H9 (cell line): ENCODE measurements around the gene APAF1. TPM values are rescaled to one million over a fixed set of nuclear protein-coding genes. Genes with fewer than 3 reads are reported as not detected.

Experiments
- DNase-seq: peaks from one replicate; pipeline ENCODE4 v3.0.0-alpha.2; 2017
- H2AFZ ChIP-seq: one replicate; pipeline ENCODE4 v1.6.1; 2013; ENCODE audit warnings: mild to moderate bottlenecking, low read length, control low read depth, moderate library complexity
- H2AK5ac ChIP-seq: 2 replicates; pipeline ENCODE4 v1.6.1; 2013; ENCODE audit warnings: low read length, control low read depth, mixed read lengths; ENCODE audit not compliant: insufficient read length
- H2BK120ac ChIP-seq: one replicate; pipeline ENCODE4 v1.6.1; 2013; ENCODE audit warnings: low read depth, mild to moderate bottlenecking, low read length, control low read depth, inconsistent platforms; ENCODE audit not compliant: poor library complexity, severe bottlenecking
- H2BK12ac ChIP-seq: 2 replicates; pipeline ENCODE4 v1.6.1; 2013; ENCODE audit warnings: low read length, control low read depth, mixed read lengths, low read depth; ENCODE audit not compliant: insufficient read length
- H2BK15ac ChIP-seq: 2 replicates; pipeline ENCODE4 v1.6.1; 2013; ENCODE audit warnings: low read depth, low read length, control low read depth
- H2BK20ac ChIP-seq: one replicate; pipeline ENCODE4 v1.6.1; 2013; ENCODE audit warnings: low read depth, mild to moderate bottlenecking, low read length, control low read depth, inconsistent platforms; ENCODE audit not compliant: poor library complexity, severe bottlenecking
- H2BK5ac ChIP-seq: 2 replicates; pipeline ENCODE4 v1.6.1; 2013; ENCODE audit warnings: low read length, control low read depth, mixed read lengths; ENCODE audit not compliant: insufficient read length
- H3K14ac ChIP-seq: 2 replicates; pipeline ENCODE4 v1.6.1; 2013; ENCODE audit warnings: low read length, control low read depth; ENCODE audit not compliant: insufficient read depth
- H3K18ac ChIP-seq: 2 replicates; pipeline ENCODE4 v1.6.1; 2013; ENCODE audit warnings: low read depth, mild to moderate bottlenecking, mixed read lengths, low read length, control low read depth; ENCODE audit not compliant: insufficient read length
- H3K23ac ChIP-seq: 2 replicates; pipeline ENCODE4 v1.6.1; 2013; ENCODE audit warnings: low read length, control low read depth, mixed read lengths, low read depth; ENCODE audit not compliant: insufficient read length
- H3K23me2 ChIP-seq: 2 replicates; pipeline ENCODE4 v1.6.1; 2013; ENCODE audit warnings: low read depth, mild to moderate bottlenecking, mixed read lengths, low read length, control low read depth; ENCODE audit not compliant: insufficient read length, poor library complexity, severe bottlenecking
- H3K27ac ChIP-seq: 2 replicates; pipeline ENCODE4 v1.5.1; 2013; ENCODE audit warnings: low read length, control low read depth, mixed read lengths, low read depth; ENCODE audit not compliant: insufficient read length
- H3K27me3 ChIP-seq: 2 replicates; pipeline ENCODE4 v1.6.1; 2013; ENCODE audit warnings: low read length, control low read depth, inconsistent platforms; ENCODE audit not compliant: insufficient read depth
- H3K4ac ChIP-seq: 2 replicates; pipeline ENCODE4 v1.6.1; 2013; ENCODE audit warnings: low read depth, mild to moderate bottlenecking, control low read depth, inconsistent platforms, low read length, moderate library complexity
- H3K4me1 ChIP-seq: 2 replicates; pipeline ENCODE4 v1.6.1; 2013; ENCODE audit warnings: low read length, control low read depth, inconsistent platforms; ENCODE audit not compliant: insufficient read depth
- H3K4me2 ChIP-seq: 2 replicates; pipeline ENCODE4 v1.6.1; 2013; ENCODE audit warnings: low read length, control low read depth, mixed read lengths; ENCODE audit not compliant: insufficient read length, insufficient read depth
- H3K56ac ChIP-seq: 2 replicates; pipeline ENCODE4 v1.6.1; 2013; ENCODE audit warnings: low read depth, mild to moderate bottlenecking, mixed read lengths, low read length, control low read depth; ENCODE audit not compliant: insufficient read length
- H3K79me1 ChIP-seq: 2 replicates; pipeline ENCODE4 v1.6.1; 2013; ENCODE audit warnings: low read depth, mild to moderate bottlenecking, moderate library complexity, low read length, control low read depth, inconsistent platforms; ENCODE audit not compliant: insufficient read depth, poor library complexity, severe bottlenecking
- H3K79me2 ChIP-seq: 2 replicates; pipeline ENCODE4 v1.6.1; 2013; ENCODE audit warnings: low read length, control low read depth, inconsistent platforms; ENCODE audit not compliant: insufficient read depth
- H3K9ac ChIP-seq: 2 replicates; pipeline ENCODE4 v1.6.1; 2013; ENCODE audit warnings: low read length, control low read depth, mixed read lengths; ENCODE audit not compliant: insufficient read length; ENCODE audit errors: extremely low read depth
- H3K9me3 ChIP-seq: one replicate; pipeline ENCODE4 v1.6.1; 2013; ENCODE audit warnings: low read depth, low read length, inconsistent platforms; ENCODE audit not compliant: control insufficient read depth
- H3T11ph ChIP-seq: one replicate; pipeline ENCODE4 v1.6.1; 2013; ENCODE audit warnings: mild to moderate bottlenecking, low read length, control low read depth, inconsistent platforms
- H4K20me1 ChIP-seq: one replicate; pipeline ENCODE4 v1.6.1; 2013; ENCODE audit not compliant: control insufficient read depth, insufficient read length, insufficient read depth
- H4K5ac ChIP-seq: 2 replicates; pipeline ENCODE4 v1.6.1; 2013; ENCODE audit warnings: low read depth, mild to moderate bottlenecking, mixed read lengths, low read length, control low read depth; ENCODE audit not compliant: insufficient read length
- H4K8ac ChIP-seq: replicated peaks from 2 replicates; pipeline ENCODE4 v1.6.1; 2013; ENCODE audit warnings: low read length, control low read depth, mixed read lengths, low read depth; ENCODE audit not compliant: insufficient read length
- H4K91ac ChIP-seq: 2 replicates; pipeline ENCODE4 v1.6.1; 2013; ENCODE audit warnings: low read depth, mild to moderate bottlenecking, moderate library complexity, mixed read lengths, low read length, control low read depth; ENCODE audit not compliant: insufficient read length
- H3K27ac Mint-ChIP-seq, 3 experiments: 2 replicates in 2 of 3; 3 replicates in 1 of 3; pipeline ENCODE4 v1.8.0; 2020 to 2021; ENCODE audit warnings: mixed read lengths in 3 of 3, mild to moderate bottlenecking in 1 of 3, moderate library complexity in 1 of 3
- H3K27me3 Mint-ChIP-seq: 2 replicates; pipeline ENCODE4 v1.8.0; 2021; ENCODE audit warnings: low read depth, mild to moderate bottlenecking, moderate library complexity, mixed read lengths
- H3K36me3 Mint-ChIP-seq, 3 experiments: 2 replicates in 2 of 3; 3 replicates in 1 of 3; pipeline ENCODE4 v1.8.0; 2020 to 2021; ENCODE audit warnings: low read depth in 3 of 3, mixed read lengths in 3 of 3; ENCODE audit not compliant: insufficient read depth in 1 of 3
- H3K4me1 Mint-ChIP-seq, 2 experiments: 2 replicates each; pipeline ENCODE4 v1.8.0; 2020; ENCODE audit warnings: mixed read lengths in 2 of 2
- H3K4me3 Mint-ChIP-seq, 2 experiments: 2 replicates in 1 of 2; 3 replicates in 1 of 2; pipeline ENCODE4 v1.8.0; 2020 to 2021; ENCODE audit warnings: mild to moderate bottlenecking in 2 of 2, mixed read lengths in 2 of 2, moderate library complexity in 1 of 2
- H3K9me3 Mint-ChIP-seq, 2 experiments: 2 replicates in 1 of 2; 3 replicates in 1 of 2; pipeline ENCODE4 v1.8.0; 2020; ENCODE audit warnings: mild to moderate bottlenecking in 2 of 2, mixed read lengths in 2 of 2, moderate library complexity in 1 of 2
- WGBS: extraction: QIAGEN DNeasy Blood & Tissue Kit; methylation state at CpG from one replicate; pipeline ENCODE4 v1.1.7; 2013; ENCODE audit warnings: missing lambda C conversion rate, low lambda C conversion rate, mixed read lengths; ENCODE audit not compliant: insufficient read length; ENCODE audit errors: extremely low coverage; 5-methylcytosine and 5-hydroxymethylcytosine counted together
- total RNA-seq: library from RNA; stranded (reverse); gene quantifications from 2 replicates; pipeline ENCODE4 v1.2.1, GENCODE V29; 2021
- TF ChIP-seq, protein P1 (sequence below): fragments of 200-600 bp; sonication (generic); conservative IDR thresholded peaks from 3 replicates; pipeline ENCODE4 v1.8.0; 2021; ENCODE audit warnings: antibody characterized with exemption, mild to moderate bottlenecking

APAF1 gene
- total RNA-seq, 1 experiment from 2014 or later: 16.5 TPM

DNA sequence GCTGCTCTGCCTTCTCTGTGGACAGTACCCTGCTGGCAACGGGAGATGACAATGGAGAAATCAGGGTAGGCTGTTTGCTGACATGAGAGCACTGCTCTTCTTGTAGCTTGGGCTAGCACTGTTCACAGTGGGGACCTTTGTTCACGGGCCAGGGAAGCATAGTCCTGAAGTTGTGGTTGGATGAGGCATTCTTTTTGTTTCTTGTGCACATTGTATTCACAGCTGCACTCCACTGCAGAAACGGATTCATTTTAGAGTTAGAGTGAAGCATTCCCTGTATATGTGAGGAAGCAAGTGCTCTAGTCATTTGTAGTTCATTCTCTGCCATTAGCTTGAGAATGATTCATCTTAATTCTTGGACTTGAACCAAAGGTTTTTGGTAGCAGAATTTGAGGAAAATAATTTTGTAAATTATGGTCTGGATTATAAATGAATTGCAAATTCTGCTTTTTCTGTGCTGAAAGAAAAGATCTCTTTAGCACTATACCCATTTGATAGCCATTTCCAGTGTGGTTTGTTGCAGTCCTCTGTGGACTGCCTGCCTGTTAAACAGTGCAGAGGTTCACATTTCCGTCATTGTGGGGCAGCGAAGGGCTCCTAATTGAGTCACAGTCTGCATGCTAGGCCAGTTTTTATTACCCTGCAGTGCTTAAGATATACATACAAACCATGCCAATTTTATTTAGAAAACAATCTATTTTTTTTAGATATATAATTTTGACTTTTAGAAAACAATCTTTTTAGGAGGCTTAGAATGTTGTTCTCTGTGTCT is 80.6 kb downstream of the APAF1 start:
- Mint-ChIP-seq H3K36me3 (peaks cover 0 to 23% (median 21%) of the 10 kb centered on the region in 3 experiments; a peak in 5 of 7 replicates), H3K9me3 (no peaks in the 10 kb centered on the region), H3K27ac (no peak overlapping the region), H3K27me3 (no peaks in the 10 kb centered on the region), H3K4me1 (no peaks in the 10 kb centered on the region), H3K4me3 (no peak overlapping the region; a peak in 1 of 5 replicates)
- Histone ChIP-seq H3K9ac (no peak overlapping the region), H3K9me3 (no peaks in the 10 kb centered on the region), H3K79me1 (no peaks in the 10 kb centered on the region), H2BK20ac (no peak overlapping the region), H2BK120ac (no peak overlapping the region), H3K18ac (no peak overlapping the region), H3K27me3 (no peaks in the 10 kb centered on the region), H3K4me1 (no peaks in the 10 kb centered on the region), H3K23me2 (no peaks in the 10 kb centered on the region), H3K27ac (no peak overlapping the region), H3K23ac (no peak overlapping the region), H2BK12ac (no peak overlapping the region), H4K5ac (no peak overlapping the region), H4K20me1 (no peaks in the 10 kb centered on the region), H3K14ac (no peak overlapping the region), H3T11ph (no peak overlapping the region), H4K8ac (no peak overlapping the region), H3K79me2 (no peaks in the 10 kb centered on the region), H2AFZ (no peak overlapping the region), H2BK5ac (no peak overlapping the region), H3K4ac (no peak overlapping the region), H4K91ac (no peak overlapping the region), H2BK15ac (no peak overlapping the region), H3K4me2 (no peak overlapping the region), H3K56ac (no peak overlapping the region), H2AK5ac (no peak overlapping the region)
- TF ChIP-seq, protein P1, sequence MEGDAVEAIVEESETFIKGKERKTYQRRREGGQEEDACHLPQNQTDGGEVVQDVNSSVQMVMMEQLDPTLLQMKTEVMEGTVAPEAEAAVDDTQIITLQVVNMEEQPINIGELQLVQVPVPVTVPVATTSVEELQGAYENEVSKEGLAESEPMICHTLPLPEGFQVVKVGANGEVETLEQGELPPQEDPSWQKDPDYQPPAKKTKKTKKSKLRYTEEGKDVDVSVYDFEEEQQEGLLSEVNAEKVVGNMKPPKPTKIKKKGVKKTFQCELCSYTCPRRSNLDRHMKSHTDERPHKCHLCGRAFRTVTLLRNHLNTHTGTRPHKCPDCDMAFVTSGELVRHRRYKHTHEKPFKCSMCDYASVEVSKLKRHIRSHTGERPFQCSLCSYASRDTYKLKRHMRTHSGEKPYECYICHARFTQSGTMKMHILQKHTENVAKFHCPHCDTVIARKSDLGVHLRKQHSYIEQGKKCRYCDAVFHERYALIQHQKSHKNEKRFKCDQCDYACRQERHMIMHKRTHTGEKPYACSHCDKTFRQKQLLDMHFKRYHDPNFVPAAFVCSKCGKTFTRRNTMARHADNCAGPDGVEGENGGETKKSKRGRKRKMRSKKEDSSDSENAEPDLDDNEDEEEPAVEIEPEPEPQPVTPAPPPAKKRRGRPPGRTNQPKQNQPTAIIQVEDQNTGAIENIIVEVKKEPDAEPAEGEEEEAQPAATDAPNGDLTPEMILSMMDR: peak; percentile 76
- DNase-seq: peak; percentile 59
- no CpG with 5 or more reads among the region's 5 CpGs for WGBS
